HG02970 (cell line): Measurements from ENCODE around the gene EPYC.

Experiments used
- ATAC-seq: cut with Tn5 transposase; IDR thresholded peaks from one replicate; pipeline ENCODE4 v1.9.1; 2021; ENCODE audit warnings: mild to moderate bottlenecking, moderate library complexity, moderate number of reproducible peaks; ENCODE audit not compliant: unreplicated experiment, low FRiP score

EPYC gene, protein sequence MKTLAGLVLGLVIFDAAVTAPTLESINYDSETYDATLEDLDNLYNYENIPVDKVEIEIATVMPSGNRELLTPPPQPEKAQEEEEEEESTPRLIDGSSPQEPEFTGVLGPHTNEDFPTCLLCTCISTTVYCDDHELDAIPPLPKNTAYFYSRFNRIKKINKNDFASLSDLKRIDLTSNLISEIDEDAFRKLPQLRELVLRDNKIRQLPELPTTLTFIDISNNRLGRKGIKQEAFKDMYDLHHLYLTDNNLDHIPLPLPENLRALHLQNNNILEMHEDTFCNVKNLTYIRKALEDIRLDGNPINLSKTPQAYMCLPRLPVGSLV

DNA sequence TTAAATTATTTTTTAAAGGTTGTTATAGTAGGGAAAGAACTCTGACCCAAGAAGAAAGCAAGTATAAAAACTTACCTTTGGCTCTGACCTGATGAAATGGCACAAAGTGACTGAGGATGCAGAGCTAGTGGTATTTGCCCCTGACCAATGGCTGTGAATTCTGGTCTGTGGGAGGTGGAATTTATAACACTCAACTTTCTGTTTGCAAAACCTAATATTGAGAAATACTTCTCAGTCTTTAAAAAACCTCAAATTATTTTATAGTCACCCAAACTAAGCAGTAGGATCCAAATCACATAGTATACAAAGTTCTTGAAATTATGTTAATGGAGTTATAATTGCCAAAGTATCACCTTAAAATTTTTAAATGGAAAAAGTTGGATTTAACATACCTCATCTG lies at the start of gene EPYC:
TSS of gene EPYC (minus strand) at position 101 of the 400 bp plus-strand sequence. CDS start 2,407 bp downstream, outside the sequence.
- ATAC-seq: no peak

DNA sequence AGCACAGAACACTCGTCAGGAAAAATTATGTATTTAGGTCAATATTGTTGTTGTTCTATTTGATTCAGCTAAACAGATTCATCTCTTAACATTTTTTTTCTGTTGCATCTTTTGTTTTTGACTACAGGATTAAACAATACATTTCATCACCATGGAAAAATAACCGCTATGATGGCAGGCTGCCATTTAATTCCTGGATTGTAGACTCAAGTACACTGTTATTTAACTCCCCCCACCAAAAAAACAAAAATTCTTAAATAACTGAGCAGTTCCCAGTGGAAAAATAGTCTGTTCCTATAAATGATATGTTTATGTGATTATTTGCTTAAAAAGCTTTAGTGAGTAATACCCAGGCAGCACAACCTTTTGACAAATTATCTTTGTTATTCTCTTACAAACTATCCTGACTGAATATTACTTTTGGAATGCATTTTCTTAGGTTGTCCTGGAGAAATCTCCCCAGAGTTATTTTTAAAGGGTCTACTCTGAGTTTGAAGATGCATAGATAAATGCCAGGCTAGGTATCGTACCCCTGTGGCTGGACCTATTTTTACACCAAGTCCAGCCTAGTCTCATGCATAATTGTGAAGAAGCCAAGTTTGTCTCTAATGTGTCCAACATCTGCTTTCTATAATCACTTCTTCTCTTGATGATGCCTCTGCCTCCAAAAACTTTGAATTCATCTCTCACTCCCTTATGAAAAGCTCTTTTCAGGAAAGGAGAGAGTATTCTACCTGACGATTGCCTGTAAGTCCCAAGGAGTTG lies 49.4 kb upstream of the EPYC start:
- no peak for ATAC-seq

DNA sequence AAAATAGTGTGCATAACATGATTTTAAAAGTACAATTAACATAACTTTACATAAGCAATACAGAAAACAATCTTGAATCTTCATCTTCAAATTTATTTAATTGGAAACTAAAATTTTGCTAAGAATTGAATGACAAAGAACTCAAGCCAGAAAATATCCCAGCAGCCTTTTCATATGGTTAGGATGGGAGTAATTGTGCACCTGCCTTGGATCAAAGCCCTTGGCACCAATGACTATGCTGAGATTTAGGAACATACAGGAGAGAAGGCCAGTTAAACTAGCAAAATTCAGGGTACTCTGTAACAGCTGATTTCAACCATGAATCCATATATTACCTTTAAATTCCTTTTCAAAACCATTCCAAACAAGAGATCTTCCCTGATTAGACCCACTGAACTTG lies 47.3 kb upstream of the EPYC start:
- ATAC-seq: no peak

DNA sequence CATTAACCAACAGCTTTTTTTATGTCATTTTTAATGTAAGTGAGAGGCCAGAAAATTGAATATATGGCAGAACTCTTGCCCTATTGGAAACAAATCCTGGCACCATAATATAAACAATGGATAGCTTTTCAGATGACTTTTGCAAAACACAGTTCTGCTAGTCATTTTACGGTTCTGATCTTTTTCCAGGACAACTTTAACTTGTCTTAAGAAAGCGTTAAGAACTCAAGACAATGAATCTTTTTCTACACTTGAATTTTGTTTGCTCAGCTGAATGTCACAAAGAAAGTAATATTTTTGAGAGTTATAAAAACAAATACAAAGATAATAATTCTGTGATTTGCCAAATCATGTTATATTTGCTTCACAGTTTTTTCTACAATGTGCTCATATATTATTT lies 39.8 kb upstream of the EPYC start:
- ATAC-seq: no peak

DNA sequence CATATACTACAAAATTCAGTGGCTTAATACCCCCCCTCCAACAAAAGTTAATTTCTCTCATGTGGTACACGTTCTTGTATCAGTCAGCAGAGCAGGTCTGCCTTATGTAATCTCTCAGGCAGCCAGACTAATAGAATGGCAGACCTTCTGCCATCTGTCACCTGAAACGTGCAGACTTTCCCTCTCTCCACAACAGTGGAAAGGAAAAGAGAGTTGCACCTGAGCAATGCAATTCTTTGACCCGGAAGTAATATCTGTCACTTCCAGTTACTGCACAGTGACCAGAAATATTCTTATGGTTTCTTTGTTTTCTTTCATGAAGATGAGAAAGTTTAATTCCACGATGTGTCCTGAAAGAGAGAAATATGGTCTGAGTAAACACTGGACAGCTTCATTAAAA lies 38.6 kb upstream of the EPYC start:
- no peak for ATAC-seq

DNA sequence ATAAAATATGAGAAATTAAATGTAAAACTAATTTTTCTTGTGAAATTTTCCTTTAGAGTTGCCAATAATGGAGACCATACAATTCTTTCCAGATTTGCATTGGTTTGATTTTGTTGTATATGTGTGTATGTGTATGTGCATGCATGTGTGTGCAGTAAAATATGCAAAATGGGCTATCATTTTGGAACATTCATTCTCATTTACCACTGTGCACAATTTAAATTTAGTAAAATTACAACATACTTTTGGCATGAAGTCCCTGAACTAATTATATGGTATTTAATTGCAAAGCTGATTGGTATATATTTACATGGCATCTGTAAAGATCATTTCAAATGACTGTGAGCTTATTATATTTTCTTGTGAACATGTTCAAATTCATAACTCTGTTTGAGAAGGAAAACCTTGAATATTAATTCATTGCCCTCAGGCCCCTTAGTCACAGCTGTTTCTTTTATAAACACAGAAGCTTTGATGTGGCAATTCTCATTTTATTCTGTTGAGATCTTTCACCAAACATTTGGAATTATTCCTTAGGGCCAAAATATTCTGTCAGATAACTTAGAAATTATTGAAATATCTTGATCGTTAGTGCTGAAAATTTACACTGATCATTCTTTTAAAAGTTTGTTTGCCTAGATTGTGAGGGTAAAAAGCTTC lies 35.5 kb upstream of the EPYC start:
- ATAC-seq: no peak

DNA sequence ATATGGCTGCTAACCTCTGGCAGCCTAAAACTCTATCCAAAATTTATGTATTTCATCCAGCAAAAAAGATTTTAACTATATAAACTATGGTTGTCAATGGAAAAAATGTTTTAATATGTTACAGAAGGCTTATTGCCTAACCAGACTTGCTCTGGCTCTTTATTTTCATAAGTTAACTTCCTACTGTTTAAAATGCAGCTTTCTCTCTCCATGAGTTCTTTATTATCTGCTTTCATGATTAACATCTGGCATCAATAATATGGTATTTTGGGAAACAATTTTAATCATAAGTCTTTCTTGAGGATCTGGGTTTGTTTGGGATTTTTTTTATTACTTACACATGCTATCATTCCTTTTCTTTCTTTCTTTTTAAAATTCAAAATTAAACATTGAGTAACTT lies 32.5 kb upstream of the EPYC start:
- no peak for ATAC-seq

DNA sequence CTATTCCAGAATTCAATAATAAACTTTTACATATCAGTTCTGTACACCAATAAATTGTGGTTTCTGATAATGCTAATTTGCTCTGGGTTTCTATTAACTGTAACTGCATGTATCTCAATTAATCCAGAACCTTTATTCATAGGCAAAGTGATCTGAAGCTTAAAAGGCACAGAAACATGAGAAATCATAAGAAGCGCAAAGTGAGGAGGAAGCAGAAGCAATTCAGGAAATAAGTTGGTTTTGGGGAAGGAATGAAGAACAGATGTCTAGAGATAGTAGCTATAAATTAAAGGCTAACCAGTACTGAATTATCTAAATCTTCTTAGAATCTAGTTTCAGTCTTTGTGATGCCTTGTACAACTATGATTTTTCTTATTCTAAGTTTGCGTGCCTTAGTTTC lies 28.5 kb upstream of the EPYC start:
- no peak for ATAC-seq

DNA sequence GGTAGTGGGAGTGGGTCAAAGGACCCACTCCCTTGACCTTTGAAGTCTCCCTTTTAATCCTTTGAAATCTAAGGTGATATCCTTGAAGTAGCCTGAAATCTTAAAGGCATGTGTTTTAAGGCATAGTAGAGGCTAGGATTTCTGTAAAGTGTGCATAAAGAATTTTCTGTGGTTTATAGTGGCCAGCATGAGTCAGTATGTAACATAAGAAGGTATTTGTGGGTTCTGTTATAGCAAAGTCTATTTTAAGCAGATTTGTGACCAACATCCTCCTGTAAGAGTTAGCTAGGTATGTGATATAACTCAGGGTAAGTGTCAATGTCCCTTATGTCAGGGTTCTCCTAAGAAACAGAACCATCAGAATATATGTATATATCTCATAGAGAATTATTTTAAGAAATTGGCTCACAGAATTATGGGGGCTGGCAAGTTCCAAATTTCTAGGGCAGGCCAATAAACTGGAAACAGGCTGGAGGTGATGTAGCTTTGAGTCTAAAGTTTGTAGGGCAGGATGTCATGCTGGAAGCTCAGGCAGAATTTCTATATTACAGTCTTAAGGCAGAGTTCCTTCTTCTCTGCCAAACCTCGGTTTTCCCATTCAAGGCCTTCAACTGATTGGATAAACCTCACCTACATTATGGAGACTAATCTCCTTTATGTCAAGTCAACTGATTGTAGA lies 18.7 kb upstream of the EPYC start:
- ATAC-seq: no peak

DNA sequence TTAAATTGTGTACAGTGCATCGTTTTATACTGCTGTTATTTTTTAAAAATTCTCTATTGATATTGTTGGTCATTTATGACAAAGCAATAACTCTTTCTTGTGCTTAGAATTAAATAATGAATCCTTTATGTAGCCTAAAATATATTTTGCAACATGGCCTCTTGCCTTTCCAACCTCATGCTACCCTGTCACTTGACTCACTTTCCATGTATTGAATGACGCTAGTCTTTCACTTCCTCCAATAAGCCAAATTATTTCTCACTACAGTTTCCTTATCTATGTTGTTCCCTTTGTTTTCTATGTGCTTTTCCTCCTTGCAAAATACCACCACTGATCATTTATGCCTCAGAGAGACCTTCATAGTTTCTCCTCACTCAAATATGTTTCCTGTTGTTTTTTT lies 16.3 kb upstream of the EPYC start:
- no peak for ATAC-seq

DNA sequence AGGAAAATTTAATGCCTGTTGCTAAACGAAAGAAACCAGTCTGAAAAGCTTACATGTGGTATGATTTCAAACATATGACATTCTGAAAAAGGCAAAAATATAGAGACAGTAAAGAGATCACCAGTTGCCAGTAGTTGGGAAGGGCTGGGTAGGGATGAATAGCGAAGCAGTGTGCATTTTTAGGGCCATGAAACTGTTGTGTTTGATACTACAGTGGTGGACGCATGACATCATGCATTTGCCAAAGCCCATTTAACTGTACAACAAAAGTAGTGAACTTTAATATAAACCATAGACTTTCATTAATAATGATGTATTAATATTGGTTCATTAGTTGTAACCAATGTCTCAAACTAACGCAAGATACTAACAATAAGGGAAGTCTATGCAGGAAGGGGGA lies 14.7 kb upstream of the EPYC start:
- ATAC-seq: no peak

DNA sequence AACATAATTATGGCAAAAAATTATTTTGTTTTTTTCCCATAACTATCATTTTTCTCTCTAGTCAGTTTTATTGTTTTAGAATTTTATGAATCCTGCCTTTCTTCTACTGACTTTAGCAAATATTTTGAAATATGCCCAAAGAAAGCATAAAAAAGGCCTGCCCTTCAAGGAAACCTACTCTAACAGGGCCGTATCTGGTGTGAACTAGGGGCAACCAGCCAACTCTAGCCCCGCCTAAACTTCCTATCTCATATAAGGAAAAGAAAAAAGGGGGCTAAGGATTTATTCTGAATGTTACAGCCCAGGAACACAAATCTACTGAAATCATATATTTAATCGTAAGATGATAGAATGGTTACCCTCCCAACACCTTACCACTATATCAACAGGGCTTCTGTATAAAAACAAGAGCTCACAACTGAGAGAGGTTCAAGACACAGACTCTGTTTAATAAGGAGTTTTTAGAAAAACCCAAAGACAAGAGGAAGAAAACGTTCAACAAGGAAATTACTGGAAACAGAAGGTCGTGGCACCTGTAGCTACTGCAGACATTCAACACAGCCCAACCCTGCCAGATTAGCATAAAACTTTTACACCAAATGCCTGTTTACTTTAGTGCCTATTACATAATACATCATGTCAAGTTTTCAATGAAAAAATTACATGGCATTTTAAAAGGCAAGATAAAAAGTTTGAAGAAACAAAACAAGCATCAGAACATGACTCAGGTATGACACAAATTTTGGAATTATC lies 12.9 kb upstream of the EPYC start:
- no peak for ATAC-seq

DNA sequence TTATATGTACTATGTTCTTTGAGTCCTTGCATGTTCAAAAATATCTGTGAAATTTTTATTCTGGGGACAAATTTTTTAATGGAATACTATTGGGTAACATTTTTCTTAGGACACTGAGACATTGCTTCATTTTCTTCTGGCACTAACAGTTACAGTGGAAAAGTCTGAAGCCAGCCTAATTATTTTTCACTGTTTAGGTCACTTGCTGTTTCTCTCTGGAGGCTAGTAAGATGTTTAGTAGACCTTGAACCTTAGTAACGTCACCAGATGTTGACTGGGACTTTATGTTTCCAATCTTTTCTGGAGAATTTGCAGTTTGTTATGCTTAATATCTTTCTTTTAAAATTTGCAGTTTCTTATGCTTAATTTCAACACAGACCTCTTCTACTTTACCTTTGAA lies 12.3 kb upstream of the EPYC start:
- no peak for ATAC-seq

DNA sequence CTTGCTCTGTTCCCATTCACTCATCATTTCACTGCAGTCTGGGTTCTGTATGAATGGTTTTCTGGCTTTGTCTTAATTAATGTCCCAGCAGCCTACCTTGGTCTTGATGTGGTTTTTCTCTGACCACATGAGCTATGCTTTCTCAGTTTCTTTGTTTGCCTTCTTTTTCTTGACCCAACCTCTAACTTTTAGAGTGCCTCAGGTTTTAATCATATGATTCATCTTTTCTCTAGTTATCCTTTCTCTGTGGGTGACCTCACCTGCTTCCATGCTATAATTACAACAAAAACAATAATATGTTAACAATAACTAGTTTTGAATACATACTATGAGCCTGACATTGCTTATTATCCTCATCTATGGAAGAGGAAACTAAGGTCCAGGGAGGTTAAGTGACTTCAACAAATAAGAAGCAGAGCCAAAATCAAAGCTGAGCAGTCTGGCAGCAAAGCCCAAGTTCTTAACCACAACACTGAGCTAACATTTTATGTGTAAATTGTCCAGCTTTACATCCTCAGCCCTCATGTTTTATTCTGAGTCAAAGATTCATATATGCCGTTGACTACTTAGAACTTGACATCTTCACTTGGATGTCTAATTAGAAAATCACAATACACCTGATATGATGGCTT lies 4.7 kb upstream of the EPYC start:
- ATAC-seq: peak; percentile 88

DNA sequence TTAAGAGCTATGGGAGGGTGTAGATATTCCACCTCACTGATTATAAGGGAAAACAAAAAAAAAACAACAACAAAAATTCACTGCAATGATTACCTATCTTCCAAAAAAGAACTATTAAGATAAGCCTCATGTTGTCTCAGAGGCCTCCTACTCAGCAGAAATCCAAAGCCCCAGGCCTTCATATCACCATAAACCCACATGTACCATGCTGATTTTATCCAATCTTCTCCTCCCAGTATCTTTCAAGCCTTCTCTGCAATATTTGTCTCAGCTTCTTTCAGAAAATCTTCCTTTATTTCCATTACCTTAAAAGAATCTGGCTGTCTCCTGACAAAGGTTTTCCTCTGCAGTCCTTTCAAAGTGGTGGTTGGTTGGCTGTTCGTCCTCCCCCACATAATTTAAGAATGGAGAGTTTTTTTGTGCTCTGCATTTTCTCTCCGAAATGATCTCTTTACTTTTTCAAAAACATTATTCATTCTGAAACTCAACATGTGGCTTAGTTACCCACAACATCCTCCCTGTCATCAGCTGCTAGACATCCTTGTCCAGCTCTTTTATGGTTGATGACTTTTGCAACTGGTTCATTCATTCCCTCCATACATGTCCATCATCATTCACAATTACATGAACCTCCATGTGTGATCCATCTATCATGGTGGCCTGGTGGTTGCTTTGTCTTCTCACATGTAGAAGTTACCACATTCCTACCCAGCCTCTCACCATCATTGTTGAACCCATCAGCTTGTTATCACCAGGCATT lies 2.9 kb upstream of the EPYC start:
- peak; percentile 61 for ATAC-seq

DNA sequence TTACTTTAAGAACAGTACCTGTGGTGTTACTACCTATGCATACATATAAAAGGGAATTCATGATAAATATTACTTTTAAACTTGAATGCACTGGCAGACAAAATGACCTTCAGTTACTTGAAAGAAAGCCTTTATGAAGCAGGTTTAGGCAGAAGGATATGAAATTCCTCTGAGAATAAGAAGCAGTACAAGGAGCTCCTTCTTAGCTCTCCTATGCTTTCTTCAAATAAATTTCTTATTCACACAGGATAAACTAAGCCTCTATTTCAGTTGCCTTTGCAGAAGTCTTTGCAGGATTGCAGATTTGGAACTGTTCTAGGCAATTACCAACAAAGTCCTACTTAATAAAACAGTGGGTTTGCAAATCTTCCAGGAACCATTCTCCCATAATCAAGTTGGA lies 1.0 kb downstream of the EPYC start:
- ATAC-seq: no peak

DNA sequence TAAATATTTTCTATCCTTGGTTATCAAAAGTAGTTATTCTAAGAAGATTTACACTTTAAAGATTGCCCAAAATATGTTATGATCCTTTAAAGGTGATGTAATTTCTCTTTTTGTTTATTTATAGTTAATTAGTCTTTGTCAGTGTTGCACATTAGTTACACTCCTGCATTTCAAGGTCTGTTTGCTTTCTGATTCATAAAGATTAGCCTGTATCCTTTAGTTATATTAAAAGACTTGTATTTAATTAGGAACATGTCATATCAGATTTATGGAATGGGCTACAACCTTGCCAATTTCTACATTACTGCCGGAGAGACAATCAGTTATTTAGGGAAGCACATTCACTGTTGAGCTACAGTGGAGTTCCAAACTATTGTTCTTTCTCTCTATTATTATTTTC lies 3.5 kb downstream of the EPYC start:
- no peak for ATAC-seq

DNA sequence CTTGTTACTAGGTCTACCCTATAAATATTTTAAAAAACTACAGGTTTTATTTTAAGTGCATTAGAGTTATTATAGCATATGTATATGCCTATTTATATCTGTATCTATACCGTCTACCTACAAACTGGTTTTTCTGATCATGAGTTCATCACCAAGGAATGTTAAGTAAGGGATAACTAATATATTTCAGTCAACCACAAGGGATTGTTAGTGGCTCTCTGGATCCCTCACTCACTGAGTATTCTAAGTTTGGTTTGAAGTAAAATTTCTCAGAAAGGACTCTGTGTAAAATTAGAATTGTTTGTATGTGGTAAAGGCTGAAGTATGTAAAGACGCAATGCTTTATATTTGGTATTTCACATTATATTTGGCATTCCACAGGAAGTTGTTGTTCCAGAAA lies 4.8 kb downstream of the EPYC start:
- ATAC-seq: no peak

DNA sequence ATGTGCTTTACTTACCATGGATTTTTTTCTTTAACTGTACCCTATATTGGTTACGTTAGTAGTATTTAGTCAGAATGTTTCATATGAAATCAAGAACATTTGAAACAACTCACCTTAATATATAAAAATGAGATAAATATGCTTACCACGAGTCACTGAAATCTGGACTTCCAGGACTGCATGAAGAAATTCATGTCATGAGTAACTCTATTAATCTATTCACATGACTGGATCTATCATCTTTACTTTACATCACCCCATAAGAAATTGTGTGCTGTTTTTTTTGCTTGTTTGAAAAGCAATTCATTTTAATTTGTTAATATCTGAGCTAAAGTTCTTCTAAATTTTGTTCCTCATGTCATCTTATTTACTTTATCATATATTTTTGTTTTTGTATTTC lies 5.2 kb downstream of the EPYC start:
- ATAC-seq: no peak
